HEK293 (cell line): ENCODE data around the gene CIRBP.

ENCODE experiments used
- EGR2 ChIP-seq: fragments of 450-650 bp; formaldehyde crosslinking; IDR thresholded peaks from 2 replicates; pipeline ENCODE4 v1.5.1; 2016; ENCODE audit warnings: low read depth, missing biosample characterization, missing genetic modification characterization
- HOXD13 ChIP-seq: sonication (generic); formaldehyde crosslinking; IDR thresholded peaks from 2 replicates; pipeline ENCODE4 v1.8.0; 2022; ENCODE audit warnings: missing genetic modification reagents, borderline replicate concordance
- IKZF3 ChIP-seq: fragments of 450-650 bp; IDR thresholded peaks from 2 replicates; pipeline ENCODE4 v1.5.0; 2018; ENCODE audit warnings: missing biosample characterization, mild to moderate bottlenecking, missing genetic modification characterization, moderate library complexity
- KLF7 ChIP-seq: fragments of 450-650 bp; formaldehyde crosslinking; IDR thresholded peaks from 2 replicates; pipeline ENCODE4 v1.5.1; 2016; ENCODE audit warnings: missing biosample characterization, missing genetic modification characterization, borderline replicate concordance
- KLF8 ChIP-seq: fragments of 450-650 bp; formaldehyde crosslinking; IDR thresholded peaks from 2 replicates; pipeline ENCODE4 v1.5.1; 2016; ENCODE audit warnings: missing biosample characterization, missing genetic modification characterization
- MYNN ChIP-seq: fragments of 450-650 bp; formaldehyde crosslinking; IDR thresholded peaks from 2 replicates; pipeline ENCODE4 v1.5.1; 2016; ENCODE audit warnings: missing biosample characterization, missing genetic modification characterization, borderline replicate concordance
- SALL2 ChIP-seq: fragments of 450-650 bp; formaldehyde crosslinking; IDR thresholded peaks from 2 replicates; pipeline ENCODE4 v1.5.0; 2017; ENCODE audit warnings: missing biosample characterization, mild to moderate bottlenecking, missing genetic modification characterization, borderline replicate concordance
- ZBTB8A ChIP-seq: fragments of 450-650 bp; formaldehyde crosslinking; IDR thresholded peaks from 2 replicates; pipeline ENCODE4 v1.5.1; 2016; ENCODE audit warnings: missing biosample characterization, missing genetic modification characterization
- ZIC2 ChIP-seq: fragments of 450-650 bp; formaldehyde crosslinking; IDR thresholded peaks from 2 replicates; pipeline ENCODE4 v1.5.1; 2016; ENCODE audit warnings: missing biosample characterization, missing genetic modification characterization
- ZNF221 ChIP-seq: fragments of 450-650 bp; formaldehyde crosslinking; IDR thresholded peaks from 2 replicates; pipeline ENCODE4 v1.5.1; 2017; ENCODE audit warnings: missing biosample characterization, missing genetic modification characterization, borderline replicate concordance
- ZNF350 ChIP-seq: fragments of 450-650 bp; formaldehyde crosslinking; IDR thresholded peaks from 2 replicates; pipeline ENCODE4 v1.5.0; 2017; ENCODE audit warnings: missing biosample characterization, mild to moderate bottlenecking, missing genetic modification characterization
- ZNF416 ChIP-seq: fragments of 450-650 bp; formaldehyde crosslinking; IDR thresholded peaks from 2 replicates; pipeline ENCODE4 v1.5.1; 2016; ENCODE audit warnings: missing biosample characterization, missing genetic modification characterization
- ZNF426 ChIP-seq: fragments of 450-650 bp; formaldehyde crosslinking; IDR thresholded peaks from 2 replicates; pipeline ENCODE4 v1.5.1; 2017; ENCODE audit warnings: missing biosample characterization, missing genetic modification characterization, mild to moderate bottlenecking, inconsistent platforms, moderate library complexity
- ZNF521 ChIP-seq: fragments of 450-650 bp; formaldehyde crosslinking; IDR thresholded peaks from 2 replicates; pipeline ENCODE4 v1.5.1; 2017; ENCODE audit warnings: missing biosample characterization, mild to moderate bottlenecking, missing genetic modification characterization
- ZNF530 ChIP-seq: fragments of 450-650 bp; formaldehyde crosslinking; IDR thresholded peaks from 2 replicates; pipeline ENCODE4 v1.5.1; 2016; ENCODE audit warnings: low read depth, missing biosample characterization, missing genetic modification characterization
- ZNF561 ChIP-seq: fragments of 450-650 bp; IDR thresholded peaks from 2 replicates; pipeline ENCODE4 v1.5.1; 2018; ENCODE audit warnings: missing biosample characterization, missing genetic modification characterization, borderline replicate concordance
- ZNF571 ChIP-seq: fragments of 450-650 bp; formaldehyde crosslinking; IDR thresholded peaks from 2 replicates; pipeline ENCODE4 v1.5.0; 2017; ENCODE audit warnings: missing biosample characterization, missing genetic modification characterization
- ZNF707 ChIP-seq: fragments of 450-650 bp; formaldehyde crosslinking; IDR thresholded peaks from 2 replicates; pipeline ENCODE4 v1.5.1; 2016; ENCODE audit warnings: missing biosample characterization, missing genetic modification characterization
- ZNF843 ChIP-seq: fragments of 450-650 bp; formaldehyde crosslinking; IDR thresholded peaks from 2 replicates; pipeline ENCODE4 v1.5.1; 2016; ENCODE audit warnings: missing biosample characterization, missing genetic modification characterization
- ZSCAN16 ChIP-seq: fragments of 450-650 bp; formaldehyde crosslinking; IDR thresholded peaks from 2 replicates; pipeline ENCODE4 v1.5.1; 2016; ENCODE audit warnings: missing biosample characterization, missing genetic modification characterization
- ZXDB ChIP-seq: fragments of 450-650 bp; formaldehyde crosslinking; IDR thresholded peaks from 2 replicates; pipeline ENCODE4 v1.5.1; 2016; ENCODE audit warnings: missing biosample characterization, missing genetic modification characterization
- TF ChIP-seq, protein P1 (sequence below): fragments of 450-650 bp; formaldehyde crosslinking; IDR thresholded peaks from 2 replicates; pipeline ENCODE4 v1.5.1; 2016; ENCODE audit warnings: missing biosample characterization, missing genetic modification characterization, low read depth
- TF ChIP-seq, protein P2 (sequence below): fragments of 450-650 bp; formaldehyde crosslinking; IDR thresholded peaks from 2 replicates; pipeline ENCODE4 v1.5.1; 2016; ENCODE audit warnings: missing biosample characterization, missing genetic modification characterization
- TF ChIP-seq, protein P3 (sequence below): fragments of 450-650 bp; formaldehyde crosslinking; IDR thresholded peaks from 2 replicates; pipeline ENCODE4 v1.5.1; 2016; ENCODE audit warnings: missing biosample characterization, missing genetic modification characterization
- TF ChIP-seq, protein P4 (sequence below): fragments of 450-650 bp; formaldehyde crosslinking; IDR thresholded peaks from 2 replicates; pipeline ENCODE4 v1.5.1; 2017; ENCODE audit warnings: missing biosample characterization, missing genetic modification characterization
- TF ChIP-seq, protein P5 (sequence below): fragments of 450-650 bp; formaldehyde crosslinking; IDR thresholded peaks from 2 replicates; pipeline ENCODE4 v1.5.1; 2016; ENCODE audit warnings: missing biosample characterization, missing genetic modification characterization
- TF ChIP-seq, protein P6 (sequence below): fragments of 450-650 bp; formaldehyde crosslinking; conservative IDR thresholded peaks from 2 replicates; pipeline ENCODE4 v1.5.1; 2016; ENCODE audit warnings: low read depth, missing biosample characterization, missing genetic modification characterization

CIRBP gene

DNA sequence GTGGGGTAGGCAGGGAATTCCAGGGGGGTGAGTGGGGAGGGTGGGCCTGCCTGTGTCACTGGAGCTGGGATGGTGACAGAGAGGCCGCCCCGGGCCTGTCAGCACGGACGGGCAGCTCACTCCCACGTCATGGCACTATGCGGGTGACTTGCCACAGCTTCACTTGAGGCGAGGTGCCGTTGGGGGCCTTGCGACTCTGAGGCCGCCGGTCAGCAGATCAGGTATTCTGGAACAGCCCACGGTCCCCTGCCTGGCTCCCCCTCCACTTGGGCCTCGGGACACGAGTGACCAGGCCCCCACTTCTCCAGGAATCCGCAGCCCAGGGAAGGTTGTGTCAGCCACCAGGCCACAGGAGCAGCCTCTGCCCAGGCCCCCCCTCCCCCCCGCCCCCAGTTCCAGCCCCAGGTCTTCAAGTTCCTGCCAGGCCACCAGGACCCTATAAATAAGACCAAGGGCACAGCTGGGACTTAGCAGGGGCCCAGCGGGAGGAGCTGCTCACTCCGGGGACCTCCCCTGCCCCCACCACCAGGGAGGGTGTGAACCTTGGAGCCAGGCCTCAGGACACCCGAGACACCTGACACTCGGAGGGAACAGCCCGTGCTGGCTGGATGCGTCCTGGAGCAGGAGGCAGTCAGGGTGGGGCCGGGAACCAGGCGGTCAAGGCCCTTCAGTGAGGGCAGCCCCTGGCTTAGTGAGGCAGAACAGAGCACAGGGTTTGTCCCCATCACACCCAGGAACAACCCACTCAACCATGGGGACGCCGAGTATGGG is 23.5 kb upstream of the CIRBP start (continued):
- TF ChIP-seq ZNF426 (tag by site-specific recombination) (no peak), ZNF561 (no peak), ZNF571 (tag by site-specific recombination) (no peak), ZNF530 (tag by site-specific recombination) (no peak), ZNF416 (tag by site-specific recombination) (no peak), HOXD13 (CRISPR knock-in tag) (no peak), ZBTB8A (no peak), KLF7 (tag by site-specific recombination) (no peak), ZNF707 (tag by site-specific recombination) (no peak), ZSCAN16 (tag by site-specific recombination) (no peak), SALL2 (tag by site-specific recombination) (no peak), ZNF350 (tag by site-specific recombination) (no peak), KLF8 (tag by site-specific recombination) (peak; percentile 10; the same call in 1 of the 2 replicates), ZNF843 (tag by site-specific recombination) (no peak), ZXDB (tag by site-specific recombination) (no peak), IKZF3 (no peak), MYNN (tag by site-specific recombination) (no peak), EGR2 (tag by site-specific recombination) (no peak; the same call in 1 of the 2 replicates), ZNF521 (tag by site-specific recombination) (no peak), ZIC2 (peak; percentile 49), ZNF221 (tag by site-specific recombination) (no peak)
- TF ChIP-seq, protein P1, sequence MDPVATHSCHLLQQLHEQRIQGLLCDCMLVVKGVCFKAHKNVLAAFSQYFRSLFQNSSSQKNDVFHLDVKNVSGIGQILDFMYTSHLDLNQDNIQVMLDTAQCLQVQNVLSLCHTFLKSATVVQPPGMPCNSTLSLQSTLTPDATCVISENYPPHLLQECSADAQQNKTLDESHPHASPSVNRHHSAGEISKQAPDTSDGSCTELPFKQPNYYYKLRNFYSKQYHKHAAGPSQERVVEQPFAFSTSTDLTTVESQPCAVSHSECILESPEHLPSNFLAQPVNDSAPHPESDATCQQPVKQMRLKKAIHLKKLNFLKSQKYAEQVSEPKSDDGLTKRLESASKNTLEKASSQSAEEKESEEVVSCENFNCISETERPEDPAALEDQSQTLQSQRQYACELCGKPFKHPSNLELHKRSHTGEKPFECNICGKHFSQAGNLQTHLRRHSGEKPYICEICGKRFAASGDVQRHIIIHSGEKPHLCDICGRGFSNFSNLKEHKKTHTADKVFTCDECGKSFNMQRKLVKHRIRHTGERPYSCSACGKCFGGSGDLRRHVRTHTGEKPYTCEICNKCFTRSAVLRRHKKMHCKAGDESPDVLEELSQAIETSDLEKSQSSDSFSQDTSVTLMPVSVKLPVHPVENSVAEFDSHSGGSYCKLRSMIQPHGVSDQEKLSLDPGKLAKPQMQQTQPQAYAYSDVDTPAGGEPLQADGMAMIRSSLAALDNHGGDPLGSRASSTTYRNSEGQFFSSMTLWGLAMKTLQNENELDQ, result no peak
- TF ChIP-seq, protein P2, sequence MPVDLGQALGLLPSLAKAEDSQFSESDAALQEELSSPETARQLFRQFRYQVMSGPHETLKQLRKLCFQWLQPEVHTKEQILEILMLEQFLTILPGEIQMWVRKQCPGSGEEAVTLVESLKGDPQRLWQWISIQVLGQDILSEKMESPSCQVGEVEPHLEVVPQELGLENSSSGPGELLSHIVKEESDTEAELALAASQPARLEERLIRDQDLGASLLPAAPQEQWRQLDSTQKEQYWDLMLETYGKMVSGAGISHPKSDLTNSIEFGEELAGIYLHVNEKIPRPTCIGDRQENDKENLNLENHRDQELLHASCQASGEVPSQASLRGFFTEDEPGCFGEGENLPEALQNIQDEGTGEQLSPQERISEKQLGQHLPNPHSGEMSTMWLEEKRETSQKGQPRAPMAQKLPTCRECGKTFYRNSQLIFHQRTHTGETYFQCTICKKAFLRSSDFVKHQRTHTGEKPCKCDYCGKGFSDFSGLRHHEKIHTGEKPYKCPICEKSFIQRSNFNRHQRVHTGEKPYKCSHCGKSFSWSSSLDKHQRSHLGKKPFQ (tag by site-specific recombination), result peak; percentile 81
- TF ChIP-seq, protein P3, sequence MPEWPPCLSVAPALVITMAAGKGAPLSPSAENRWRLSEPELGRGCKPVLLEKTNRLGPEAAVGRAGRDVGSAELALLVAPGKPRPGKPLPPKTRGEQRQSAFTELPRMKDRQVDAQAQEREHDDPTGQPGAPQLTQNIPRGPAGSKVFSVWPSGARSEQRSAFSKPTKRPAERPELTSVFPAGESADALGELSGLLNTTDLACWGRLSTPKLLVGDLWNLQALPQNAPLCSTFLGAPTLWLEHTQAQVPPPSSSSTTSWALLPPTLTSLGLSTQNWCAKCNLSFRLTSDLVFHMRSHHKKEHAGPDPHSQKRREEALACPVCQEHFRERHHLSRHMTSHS (tag by site-specific recombination), result no peak
- TF ChIP-seq, protein P4, sequence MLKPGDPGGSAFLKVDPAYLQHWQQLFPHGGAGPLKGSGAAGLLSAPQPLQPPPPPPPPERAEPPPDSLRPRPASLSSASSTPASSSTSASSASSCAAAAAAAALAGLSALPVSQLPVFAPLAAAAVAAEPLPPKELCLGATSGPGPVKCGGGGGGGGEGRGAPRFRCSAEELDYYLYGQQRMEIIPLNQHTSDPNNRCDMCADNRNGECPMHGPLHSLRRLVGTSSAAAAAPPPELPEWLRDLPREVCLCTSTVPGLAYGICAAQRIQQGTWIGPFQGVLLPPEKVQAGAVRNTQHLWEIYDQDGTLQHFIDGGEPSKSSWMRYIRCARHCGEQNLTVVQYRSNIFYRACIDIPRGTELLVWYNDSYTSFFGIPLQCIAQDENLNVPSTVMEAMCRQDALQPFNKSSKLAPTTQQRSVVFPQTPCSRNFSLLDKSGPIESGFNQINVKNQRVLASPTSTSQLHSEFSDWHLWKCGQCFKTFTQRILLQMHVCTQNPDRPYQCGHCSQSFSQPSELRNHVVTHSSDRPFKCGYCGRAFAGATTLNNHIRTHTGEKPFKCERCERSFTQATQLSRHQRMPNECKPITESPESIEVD, result no peak
- TF ChIP-seq, protein P5, sequence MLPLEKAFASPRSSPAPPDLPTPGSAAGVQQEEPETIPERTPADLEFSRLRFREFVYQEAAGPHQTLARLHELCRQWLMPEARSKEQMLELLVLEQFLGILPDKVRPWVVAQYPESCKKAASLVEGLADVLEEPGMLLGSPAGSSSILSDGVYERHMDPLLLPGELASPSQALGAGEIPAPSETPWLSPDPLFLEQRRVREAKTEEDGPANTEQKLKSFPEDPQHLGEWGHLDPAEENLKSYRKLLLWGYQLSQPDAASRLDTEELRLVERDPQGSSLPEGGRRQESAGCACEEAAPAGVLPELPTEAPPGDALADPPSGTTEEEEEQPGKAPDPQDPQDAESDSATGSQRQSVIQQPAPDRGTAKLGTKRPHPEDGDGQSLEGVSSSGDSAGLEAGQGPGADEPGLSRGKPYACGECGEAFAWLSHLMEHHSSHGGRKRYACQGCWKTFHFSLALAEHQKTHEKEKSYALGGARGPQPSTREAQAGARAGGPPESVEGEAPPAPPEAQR (tag by site-specific recombination), result no peak
- TF ChIP-seq, protein P6, sequence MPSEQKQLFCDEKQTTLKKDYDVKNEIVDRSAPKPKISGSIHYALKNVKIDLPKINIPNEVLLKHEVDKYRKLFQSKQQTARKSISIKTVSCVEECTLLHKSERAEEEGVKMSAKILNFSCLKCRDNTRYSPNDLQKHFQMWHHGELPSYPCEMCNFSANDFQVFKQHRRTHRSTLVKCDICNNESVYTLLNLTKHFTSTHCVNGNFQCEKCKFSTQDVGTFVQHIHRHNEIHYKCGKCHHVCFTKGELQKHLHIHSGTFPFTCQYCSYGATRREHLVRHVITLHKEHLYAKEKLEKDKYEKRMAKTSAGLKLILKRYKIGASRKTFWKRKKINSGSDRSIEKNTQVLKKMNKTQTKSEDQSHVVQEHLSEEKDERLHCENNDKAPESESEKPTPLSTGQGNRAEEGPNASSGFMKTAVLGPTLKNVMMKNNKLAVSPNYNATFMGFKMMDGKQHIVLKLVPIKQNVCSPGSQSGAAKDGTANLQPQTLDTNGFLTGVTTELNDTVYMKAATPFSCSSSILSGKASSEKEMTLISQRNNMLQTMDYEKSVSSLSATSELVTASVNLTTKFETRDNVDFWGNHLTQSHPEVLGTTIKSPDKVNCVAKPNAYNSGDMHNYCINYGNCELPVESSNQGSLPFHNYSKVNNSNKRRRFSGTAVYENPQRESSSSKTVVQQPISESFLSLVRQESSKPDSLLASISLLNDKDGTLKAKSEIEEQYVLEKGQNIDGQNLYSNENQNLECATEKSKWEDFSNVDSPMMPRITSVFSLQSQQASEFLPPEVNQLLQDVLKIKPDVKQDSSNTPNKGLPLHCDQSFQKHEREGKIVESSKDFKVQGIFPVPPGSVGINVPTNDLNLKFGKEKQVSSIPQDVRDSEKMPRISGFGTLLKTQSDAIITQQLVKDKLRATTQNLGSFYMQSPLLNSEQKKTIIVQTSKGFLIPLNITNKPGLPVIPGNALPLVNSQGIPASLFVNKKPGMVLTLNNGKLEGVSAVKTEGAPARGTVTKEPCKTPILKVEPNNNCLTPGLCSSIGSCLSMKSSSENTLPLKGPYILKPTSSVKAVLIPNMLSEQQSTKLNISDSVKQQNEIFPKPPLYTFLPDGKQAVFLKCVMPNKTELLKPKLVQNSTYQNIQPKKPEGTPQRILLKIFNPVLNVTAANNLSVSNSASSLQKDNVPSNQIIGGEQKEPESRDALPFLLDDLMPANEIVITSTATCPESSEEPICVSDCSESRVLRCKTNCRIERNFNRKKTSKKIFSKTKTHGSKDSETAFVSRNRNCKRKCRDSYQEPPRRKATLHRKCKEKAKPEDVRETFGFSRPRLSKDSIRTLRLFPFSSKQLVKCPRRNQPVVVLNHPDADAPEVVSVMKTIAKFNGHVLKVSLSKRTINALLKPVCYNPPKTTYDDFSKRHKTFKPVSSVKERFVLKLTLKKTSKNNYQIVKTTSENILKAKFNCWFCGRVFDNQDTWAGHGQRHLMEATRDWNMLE (tag by site-specific recombination), result no peak
